ENCODE data around the gene CTBS.
"Not testable (repeated sequence)": the region's sequence is repeated elsewhere in the genome, so short reads cannot be mapped to it uniquely, and the experiment has no call there.

The CTBS gene

GRCh38 chr1:84569216-84569615 lies 5.0 kb downstream of the CTBS start:
- H3K36me3 Mint-ChIP-seq: peaks cover 17% of the 10 kb centered on the region

GRCh38 chr1:84550826-84551225 lies 23.4 kb downstream of the CTBS start:
- H3K27me3 Mint-ChIP-seq: no peaks in the 10 kb centered on the region
- H3K36me3 Mint-ChIP-seq: peaks cover 5% of the 10 kb centered on the region
- no peak overlapping the region for H3K4me3 Mint-ChIP-seq
- no peak overlapping the region for H3K27ac Mint-ChIP-seq
- no peaks in the 10 kb centered on the region for H3K4me1 Mint-ChIP-seq (ENCODE audit: low read depth)
- no peaks in the 10 kb centered on the region for H3K9me3 Mint-ChIP-seq (ENCODE audit: low read depth)

More at GRCh38 chr1:84569216-84569615, 5.0 kb downstream of the CTBS start:
- no peak overlapping the region for H3K27ac Mint-ChIP-seq
- no peaks in the 10 kb centered on the region for H3K27me3 Mint-ChIP-seq
- no peak overlapping the region for H3K4me3 Mint-ChIP-seq
- H3K4me1 Mint-ChIP-seq (ENCODE audit: low read depth): peaks cover 51% of the 10 kb centered on the region
- no peaks in the 10 kb centered on the region for H3K9me3 Mint-ChIP-seq (ENCODE audit: low read depth)

GRCh38 chr1:84541679-84542078 lies 32.6 kb downstream of the CTBS start:
- peaks cover 7% of the 10 kb centered on the region for H3K4me1 Mint-ChIP-seq (ENCODE audit: low read depth)
- no peak overlapping the region for H3K27ac Mint-ChIP-seq

GRCh38 chr1:84540759-84541158 lies 33.5 kb downstream of the CTBS start:
- Mint-ChIP-seq H3K27ac (no peak overlapping the region), H3K4me3 (no peak overlapping the region), H3K36me3 (peaks cover 23% of the 10 kb centered on the region), H3K4me1 (ENCODE audit: low read depth) (peaks cover 7% of the 10 kb centered on the region), H3K9me3 (ENCODE audit: low read depth) (no peaks in the 10 kb centered on the region), H3K27me3 (no peaks in the 10 kb centered on the region)

More at GRCh38 chr1:84541679-84542078, 32.6 kb downstream of the CTBS start:
- H3K27me3 Mint-ChIP-seq: no peaks in the 10 kb centered on the region
- no peaks in the 10 kb centered on the region for H3K9me3 Mint-ChIP-seq (ENCODE audit: low read depth)
- peaks cover 23% of the 10 kb centered on the region for H3K36me3 Mint-ChIP-seq
- H3K4me3 Mint-ChIP-seq: no peak overlapping the region

GRCh38 chr1:84539972-84540371 lies 34.3 kb downstream of the CTBS start:
- no peaks in the 10 kb centered on the region for H3K9me3 Mint-ChIP-seq (ENCODE audit: low read depth)
- H3K36me3 Mint-ChIP-seq: peaks cover 26% of the 10 kb centered on the region
- no peaks in the 10 kb centered on the region for H3K27me3 Mint-ChIP-seq
- peaks cover 7% of the 10 kb centered on the region for H3K4me1 Mint-ChIP-seq (ENCODE audit: low read depth)
- H3K4me3 Mint-ChIP-seq: no peak overlapping the region
- H3K27ac Mint-ChIP-seq: no peak overlapping the region

GRCh38 chr1:84538599-84538998 lies 35.6 kb downstream of the CTBS start:
- Mint-ChIP-seq H3K9me3 (ENCODE audit: low read depth) (no peaks in the 10 kb centered on the region), H3K4me1 (ENCODE audit: low read depth) (peaks cover 7% of the 10 kb centered on the region), H3K27me3 (no peaks in the 10 kb centered on the region), H3K36me3 (peaks cover 25% of the 10 kb centered on the region), H3K27ac (no peak overlapping the region), H3K4me3 (no peak overlapping the region)

- H3K27ac Mint-ChIP-seq: no peak overlapping the region
- no peak overlapping the region for H3K4me3 Mint-ChIP-seq
- no peaks in the 10 kb centered on the region for H3K27me3 Mint-ChIP-seq
- no peaks in the 10 kb centered on the region for H3K4me1 Mint-ChIP-seq (ENCODE audit: low read depth)
- H3K36me3 Mint-ChIP-seq: peaks cover 6% of the 10 kb centered on the region
- H3K9me3 Mint-ChIP-seq (ENCODE audit: low read depth): peaks cover 3% of the 10 kb centered on the region
These were observed 48.5 kb downstream of the CTBS start for GRCh38 chr1:84525779-84526178.

- peaks cover 4% of the 10 kb centered on the region for H3K36me3 Mint-ChIP-seq
- H3K4me1 Mint-ChIP-seq (ENCODE audit: low read depth): no peaks in the 10 kb centered on the region
- H3K4me3 Mint-ChIP-seq: no peak overlapping the region
- peaks cover 3% of the 10 kb centered on the region for H3K9me3 Mint-ChIP-seq (ENCODE audit: low read depth)
- H3K27ac Mint-ChIP-seq: no peak overlapping the region
- H3K27me3 Mint-ChIP-seq: no peaks in the 10 kb centered on the region
These were observed 49.6 kb downstream of the CTBS start for GRCh38 chr1:84524590-84524989.

GRCh38 chr1:84510668-84511067 lies 63.6 kb downstream of the CTBS start:
- no peaks in the 10 kb centered on the region for H3K27me3 Mint-ChIP-seq
- peaks cover 12% of the 10 kb centered on the region for H3K9me3 Mint-ChIP-seq (ENCODE audit: low read depth)
- no peak overlapping the region for H3K4me3 Mint-ChIP-seq
- peaks cover 12% of the 10 kb centered on the region for H3K4me1 Mint-ChIP-seq (ENCODE audit: low read depth)
- H3K27ac Mint-ChIP-seq: peak overlapping the region; percentile 19
- H3K36me3 Mint-ChIP-seq: peaks cover 12% of the 10 kb centered on the region

- H3K27ac Mint-ChIP-seq: no peak overlapping the region
- no peaks in the 10 kb centered on the region for H3K27me3 Mint-ChIP-seq
- peaks cover 12% of the 10 kb centered on the region for H3K9me3 Mint-ChIP-seq (ENCODE audit: low read depth)
- peaks cover 12% of the 10 kb centered on the region for H3K36me3 Mint-ChIP-seq
- no peak overlapping the region for H3K4me3 Mint-ChIP-seq
- H3K4me1 Mint-ChIP-seq (ENCODE audit: low read depth): peaks cover 13% of the 10 kb centered on the region
These were observed 64.1 kb downstream of the CTBS start for GRCh38 chr1:84510165-84510564.

- H3K4me1 Mint-ChIP-seq (ENCODE audit: low read depth): peaks cover 23% of the 10 kb centered on the region
- H3K27ac Mint-ChIP-seq: no peak overlapping the region
These were observed 65.2 kb downstream of the CTBS start for GRCh38 chr1:84509029-84509428.

GRCh38 chr1:84508510-84508909 lies 65.7 kb downstream of the CTBS start:
- Mint-ChIP-seq H3K36me3 (peaks cover 12% of the 10 kb centered on the region), H3K4me3 (no peak overlapping the region), H3K4me1 (ENCODE audit: low read depth) (peaks cover 29% of the 10 kb centered on the region), H3K9me3 (ENCODE audit: low read depth) (peaks cover 12% of the 10 kb centered on the region), H3K27ac (no peak overlapping the region), H3K27me3 (no peaks in the 10 kb centered on the region)

More at GRCh38 chr1:84509029-84509428, 65.2 kb downstream of the CTBS start:
- H3K36me3 Mint-ChIP-seq: peaks cover 12% of the 10 kb centered on the region
- H3K27me3 Mint-ChIP-seq: no peaks in the 10 kb centered on the region
- peaks cover 12% of the 10 kb centered on the region for H3K9me3 Mint-ChIP-seq (ENCODE audit: low read depth)
- no peak overlapping the region for H3K4me3 Mint-ChIP-seq

- H3K36me3 Mint-ChIP-seq: peaks cover 12% of the 10 kb centered on the region
- peaks cover 35% of the 10 kb centered on the region for H3K4me1 Mint-ChIP-seq (ENCODE audit: low read depth)
- H3K4me3 Mint-ChIP-seq: peak overlapping the region; percentile 95
- not testable (repeated sequence) for H3K27ac Mint-ChIP-seq, H3K27me3 Mint-ChIP-seq
- H3K9me3 Mint-ChIP-seq (ENCODE audit: low read depth): peaks cover 12% of the 10 kb centered on the region
These were observed 66.4 kb downstream of the CTBS start for GRCh38 chr1:84507887-84508286.

GRCh38 chr1:84506729-84507453 lies 67.3 kb downstream of the CTBS start:
- H3K27ac Mint-ChIP-seq: peak overlapping the region; percentile 94
- H3K4me3 Mint-ChIP-seq: peak overlapping the region; percentile 95
- H3K36me3 Mint-ChIP-seq: peaks cover 10% of the 10 kb centered on the region
- peaks cover 42% of the 10 kb centered on the region for H3K4me1 Mint-ChIP-seq (ENCODE audit: low read depth)
- no peaks in the 10 kb centered on the region for H3K27me3 Mint-ChIP-seq
- peaks cover 12% of the 10 kb centered on the region for H3K9me3 Mint-ChIP-seq (ENCODE audit: low read depth)

GRCh38 chr1:84506002-84506728 lies 68.1 kb downstream of the CTBS start, which contains the start of the genes GNG5 and SPATA1:
Gene GNG5, minus strand, starts transcription at chr1:84506581. Its CDS starts 490 bp downstream, at chr1:84506091.
Gene SPATA1, plus strand, starts transcription at chr1:84506386. Its CDS starts 9,974 bp downstream, at chr1:84516360.
- Mint-ChIP-seq H3K4me1 (ENCODE audit: low read depth) (peaks cover 49% of the 10 kb centered on the region), H3K36me3 (peaks cover 11% of the 10 kb centered on the region), H3K27me3 (no peaks in the 10 kb centered on the region), H3K9me3 (ENCODE audit: low read depth) (peaks cover 12% of the 10 kb centered on the region), H3K4me3 (peak within 1 kb of the TSS; percentile 99), H3K27ac (peak within 1 kb of the TSS; percentile 97)
